AML-193 (cell line): ENCODE data around the gene ACACA.
"Not testable (repeated sequence)": the region's sequence is repeated elsewhere in the genome, so short reads cannot be mapped to it uniquely, and the experiment has no call there.

Source experiments
- DNase-seq, 2 experiments: peaks; one replicate each; lab custom pipeline; 2025; lab: John Stamatoyannopoulos, UW

The ACACA gene

GRCh38 chr17:37406635-37407461 lies at the start of gene ACACA, which contains the start of gene TADA2A:
Gene ACACA (minus strand): TSS chr17:37406836. CDS start chr17:37406299, 537 bp downstream.
Gene TADA2A (plus strand): TSS chr17:37406886. CDS start chr17:37411366, 4,480 bp downstream.
- peak; percentile 81 to 88 for DNase-seq

GRCh38 chr17:37450112-37450511 lies 43.5 kb upstream of the ACACA start:
- no peak for DNase-seq

GRCh38 chr17:37447641-37448040 lies 41.0 kb upstream of the ACACA start:
- no peak for DNase-seq

GRCh38 chr17:37446027-37446426 lies 39.4 kb upstream of the ACACA start:
- DNase-seq = no peak

GRCh38 chr17:37441369-37442014 lies 34.9 kb upstream of the ACACA start:
- not testable (repeated sequence) for DNase-seq

- no peak for DNase-seq
Observed at GRCh38 chr17:37440424-37440823, 33.8 kb upstream of the ACACA start.

GRCh38 chr17:37438141-37438540 lies 31.5 kb upstream of the ACACA start:
- no peak for DNase-seq

GRCh38 chr17:37432671-37433070 lies 26.0 kb upstream of the ACACA start:
- DNase-seq = no peak

- DNase-seq = no peak
Observed at GRCh38 chr17:37430051-37430627, 23.5 kb upstream of the ACACA start.

GRCh38 chr17:37429453-37429852 lies 22.8 kb upstream of the ACACA start:
- DNase-seq = no peak

- no peak for DNase-seq
Observed at GRCh38 chr17:37429039-37429438, 22.4 kb upstream of the ACACA start.

GRCh38 chr17:37425268-37425667 lies 18.6 kb upstream of the ACACA start:
- no peak for DNase-seq

- no peak for DNase-seq
Observed at GRCh38 chr17:37422971-37423625, 16.5 kb upstream of the ACACA start.

GRCh38 chr17:37417852-37418251 lies 11.2 kb upstream of the ACACA start:
- no peak for DNase-seq

- no peak for DNase-seq
Observed at GRCh38 chr17:37413875-37414519, 7.4 kb upstream of the ACACA start.

GRCh38 chr17:37410357-37410756 lies 3.7 kb upstream of the ACACA start:
- DNase-seq = no peak

GRCh38 chr17:37408145-37408479 lies 1.5 kb upstream of the ACACA start:
- DNase-seq = not testable (repeated sequence)

GRCh38 chr17:37405955-37406634 lies 541 bp downstream of the ACACA start:
- DNase-seq = no peak

GRCh38 chr17:37405522-37405921 lies 1.1 kb downstream of the ACACA start:
- DNase-seq = not testable (repeated sequence)

GRCh38 chr17:37400505-37400904 lies 6.1 kb downstream of the ACACA start:
- DNase-seq = no peak

GRCh38 chr17:37399265-37399803 lies 7.3 kb downstream of the ACACA start:
- DNase-seq = no peak
